ENCODE data around the gene CNTLN. TPM values are rescaled to one million over a fixed set of nuclear protein-coding genes. Genes with fewer than 3 reads are reported as not detected.

CNTLN gene
- total and polyA plus RNA-seq, 2 experiments from 2014 or later, result 3.6 to 9.2 TPM

DNA sequence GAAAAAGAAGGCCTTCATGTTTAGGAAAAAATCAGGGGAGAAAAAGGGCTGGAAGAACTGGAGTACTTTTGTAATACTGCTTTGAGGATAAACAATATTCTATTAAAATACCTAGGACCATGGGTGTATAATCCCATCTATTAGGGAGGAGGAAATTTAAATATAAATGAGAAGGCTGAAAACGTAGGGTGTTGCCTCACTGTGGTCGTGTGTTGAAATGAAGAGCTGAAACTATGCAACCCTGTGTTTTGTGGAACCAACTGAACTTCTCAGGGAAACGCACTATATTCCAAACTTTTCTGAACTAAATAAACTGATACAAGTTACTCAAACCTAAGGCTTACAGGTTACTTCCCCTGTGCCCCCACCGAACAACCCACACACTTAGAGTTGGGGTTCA is 4.5 kb upstream of the CNTLN start:
- 76% methylated on average over 4 of the region's 4 CpGs for WGBS (ENCODE audit: low lambda C conversion rate, missing lambda C conversion rate)
- H3K4me2 ChIP-seq, result no peak overlapping the region

DNA sequence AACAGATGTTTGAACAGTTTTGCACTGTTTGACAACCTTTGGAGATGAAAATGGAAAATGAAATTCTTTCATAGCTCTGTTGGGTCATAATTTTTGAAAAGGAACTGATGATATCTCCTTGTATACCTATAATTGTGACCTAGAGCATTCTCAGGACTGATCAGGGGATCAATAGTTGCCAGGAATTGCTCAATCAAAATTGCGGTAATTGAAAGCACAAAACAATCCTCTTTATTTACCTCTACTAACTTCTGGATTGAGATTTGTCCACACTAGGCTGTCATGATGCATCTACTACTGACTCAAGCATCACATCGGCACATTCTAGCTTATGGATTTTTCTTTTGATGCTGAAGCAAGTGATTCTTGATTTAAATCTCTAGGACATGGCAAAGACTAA is 4.1 kb upstream of the CNTLN start:
- Histone ChIP-seq H3K4me2 (no peak overlapping the region), H2AFZ (no peak overlapping the region), H3K36me3 (replicated peaks; ENCODE audit: insufficient read depth, low read depth) (no peaks in the 10 kb centered on the region), H4K20me1 (ENCODE audit: insufficient read depth, poor library complexity, severe bottlenecking) (no peaks in the 10 kb centered on the region), H3K9me2 (replicated peaks; ENCODE audit: insufficient read depth) (no peaks in the 10 kb centered on the region), H3K4me3 (no peak overlapping the region), H3K27ac (no peak overlapping the region), H3K27me3 (no peaks in the 10 kb centered on the region), H3K79me2 (no peaks in the 10 kb centered on the region), H3K9me3 (ENCODE audit: low read depth) (no peaks in the 10 kb centered on the region), H3K4me1 (ENCODE audit: insufficient read depth) (peaks cover 5% of the 10 kb centered on the region)
- WGBS (ENCODE audit: low lambda C conversion rate, missing lambda C conversion rate), result 93% methylated on average over 2 of the region's 2 CpGs
- no peak for DNase-seq (ENCODE audit: low spot score)
- no peak for TF ChIP-seq EZH2 (IDR thresholded peaks at IDR 0.05; ENCODE audit: borderline replicate concordance)
- TF ChIP-seq, protein P1, sequence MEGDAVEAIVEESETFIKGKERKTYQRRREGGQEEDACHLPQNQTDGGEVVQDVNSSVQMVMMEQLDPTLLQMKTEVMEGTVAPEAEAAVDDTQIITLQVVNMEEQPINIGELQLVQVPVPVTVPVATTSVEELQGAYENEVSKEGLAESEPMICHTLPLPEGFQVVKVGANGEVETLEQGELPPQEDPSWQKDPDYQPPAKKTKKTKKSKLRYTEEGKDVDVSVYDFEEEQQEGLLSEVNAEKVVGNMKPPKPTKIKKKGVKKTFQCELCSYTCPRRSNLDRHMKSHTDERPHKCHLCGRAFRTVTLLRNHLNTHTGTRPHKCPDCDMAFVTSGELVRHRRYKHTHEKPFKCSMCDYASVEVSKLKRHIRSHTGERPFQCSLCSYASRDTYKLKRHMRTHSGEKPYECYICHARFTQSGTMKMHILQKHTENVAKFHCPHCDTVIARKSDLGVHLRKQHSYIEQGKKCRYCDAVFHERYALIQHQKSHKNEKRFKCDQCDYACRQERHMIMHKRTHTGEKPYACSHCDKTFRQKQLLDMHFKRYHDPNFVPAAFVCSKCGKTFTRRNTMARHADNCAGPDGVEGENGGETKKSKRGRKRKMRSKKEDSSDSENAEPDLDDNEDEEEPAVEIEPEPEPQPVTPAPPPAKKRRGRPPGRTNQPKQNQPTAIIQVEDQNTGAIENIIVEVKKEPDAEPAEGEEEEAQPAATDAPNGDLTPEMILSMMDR (IDR thresholded peaks at IDR 0.05; ENCODE audit: poor library complexity), result no peak
- no peak for TF ChIP-seq EZH2phosphoT487 (IDR thresholded peaks at IDR 0.05; ENCODE audit: low read depth, severe bottlenecking, unreplicated experiment)

More for the DNA sequence above, 4.5 kb upstream of the CNTLN start:
- Histone ChIP-seq H3K9me2 (replicated peaks; ENCODE audit: insufficient read depth) (no peaks in the 10 kb centered on the region), H3K27ac (no peak overlapping the region), H2AFZ (no peak overlapping the region), H3K4me1 (ENCODE audit: insufficient read depth) (peaks cover 5% of the 10 kb centered on the region), H3K79me2 (no peaks in the 10 kb centered on the region), H3K36me3 (replicated peaks; ENCODE audit: insufficient read depth, low read depth) (no peaks in the 10 kb centered on the region), H3K4me3 (no peak overlapping the region), H3K27me3 (no peaks in the 10 kb centered on the region), H4K20me1 (ENCODE audit: insufficient read depth, poor library complexity, severe bottlenecking) (no peaks in the 10 kb centered on the region), H3K9me3 (ENCODE audit: low read depth) (no peaks in the 10 kb centered on the region)
- TF ChIP-seq, protein P1 (IDR thresholded peaks at IDR 0.05; ENCODE audit: poor library complexity), result no peak
- no peak for TF ChIP-seq EZH2phosphoT487 (IDR thresholded peaks at IDR 0.05; ENCODE audit: low read depth, severe bottlenecking, unreplicated experiment)
- no peak for TF ChIP-seq EZH2 (IDR thresholded peaks at IDR 0.05; ENCODE audit: borderline replicate concordance)
- no peak for DNase-seq (ENCODE audit: low spot score)

DNA sequence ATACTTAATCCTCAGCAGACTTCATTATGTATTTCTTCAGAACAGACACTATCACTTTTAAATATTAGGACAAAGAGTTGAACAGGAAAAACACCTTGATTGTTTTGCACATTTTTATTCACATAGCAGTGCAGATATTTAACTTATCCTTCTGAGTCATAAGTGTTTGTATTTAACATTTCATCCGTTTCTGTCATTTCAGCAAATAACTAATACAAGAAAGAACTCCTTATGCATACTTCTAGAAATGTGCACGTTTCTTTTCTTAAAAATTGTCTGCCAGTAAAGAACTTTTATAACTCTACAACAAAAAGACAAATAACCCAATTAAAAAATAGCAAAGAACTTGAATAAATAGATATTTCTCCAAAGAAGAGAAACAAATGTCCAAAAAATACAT is 3.3 kb upstream of the CNTLN start:
- Histone ChIP-seq H3K4me3 (no peak overlapping the region), H3K4me2 (no peak overlapping the region), H3K9me2 (replicated peaks; ENCODE audit: insufficient read depth) (no peaks in the 10 kb centered on the region), H3K9me3 (ENCODE audit: low read depth) (no peaks in the 10 kb centered on the region), H4K20me1 (ENCODE audit: insufficient read depth, poor library complexity, severe bottlenecking) (no peaks in the 10 kb centered on the region), H3K79me2 (peaks cover 5% of the 10 kb centered on the region), H3K36me3 (replicated peaks; ENCODE audit: insufficient read depth, low read depth) (no peaks in the 10 kb centered on the region), H3K27me3 (no peaks in the 10 kb centered on the region), H3K4me1 (ENCODE audit: insufficient read depth) (peaks cover 5% of the 10 kb centered on the region), H2AFZ (no peak overlapping the region), H3K27ac (no peak overlapping the region)
- TF ChIP-seq EZH2 (IDR thresholded peaks at IDR 0.05; ENCODE audit: borderline replicate concordance) (no peak), EZH2phosphoT487 (IDR thresholded peaks at IDR 0.05; ENCODE audit: low read depth, severe bottlenecking, unreplicated experiment) (no peak)
- TF ChIP-seq, protein P1 (IDR thresholded peaks at IDR 0.05; ENCODE audit: poor library complexity), result no peak
- WGBS (ENCODE audit: low lambda C conversion rate, missing lambda C conversion rate), result 90% methylated on average over 2 of the region's 2 CpGs
- no peak for DNase-seq (ENCODE audit: low spot score)

All from hepatocyte (in vitro differentiated cells).